ENCODE results near the gene SERTAD1.
"Not testable (repeated sequence)": the region's sequence is repeated elsewhere in the genome, so short reads cannot be mapped to it uniquely, and the experiment has no call there.

Gene SERTAD1

GRCh38 chr19:40445780-40446262, 20.0 kb upstream of the SERTAD1 start:
- no peak overlapping the region for H3K27ac ChIP-seq (ENCODE audit: low read length)
- H3K4me1 ChIP-seq (ENCODE audit: insufficient read depth, low read length), result peaks cover 6% of the 10 kb centered on the region; the same call in 1 of the 2 replicates
- H3K9me3 ChIP-seq (ENCODE audit: insufficient read depth, low read depth, low read length), result no peaks in the 10 kb centered on the region
- H3K9ac ChIP-seq (ENCODE audit: low read depth, low read length), result no peak overlapping the region
- H3K4me3 ChIP-seq (ENCODE audit: low read length), result no peak overlapping the region
- H3K27me3 ChIP-seq (ENCODE audit: insufficient read depth, low read length), result no peaks in the 10 kb centered on the region
- peaks cover 15% of the 10 kb centered on the region for H3K36me3 ChIP-seq (ENCODE audit: insufficient read depth, low read depth, low read length)

DNA sequence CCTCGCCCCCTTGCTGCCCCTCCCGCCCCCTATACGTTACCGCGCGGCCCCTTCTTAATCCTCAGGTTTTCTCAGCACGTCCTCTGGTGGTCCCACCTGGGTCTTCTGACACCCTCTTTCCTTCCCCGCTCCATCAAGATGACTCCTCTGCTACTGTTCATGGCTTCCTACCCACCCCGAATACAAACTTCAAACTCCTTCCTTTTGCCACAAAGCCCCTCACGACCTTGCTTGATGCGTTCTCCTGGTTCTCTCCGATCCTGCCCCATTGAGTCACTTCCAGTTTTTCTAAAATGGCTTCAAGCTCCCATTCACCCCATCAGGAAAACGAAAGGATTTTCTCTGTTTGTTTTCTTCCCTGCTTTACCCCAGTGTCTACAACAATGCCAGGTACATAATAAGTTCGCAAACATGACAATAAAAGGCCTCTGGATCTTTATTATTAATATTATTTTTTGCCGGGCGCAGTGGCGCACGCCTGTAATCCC, 19.1 kb upstream of the SERTAD1 start:
- Histone ChIP-seq H3K27ac (ENCODE audit: low read length) (no peak overlapping the region), H3K4me3 (ENCODE audit: low read length) (peak overlapping the region; percentile 94; the same call in 1 of the 2 replicates), H3K36me3 (ENCODE audit: insufficient read depth, low read depth, low read length) (peaks cover 24% of the 10 kb centered on the region), H3K9me3 (ENCODE audit: insufficient read depth, low read depth, low read length) (no peaks in the 10 kb centered on the region), H3K9ac (ENCODE audit: low read depth, low read length) (peak overlapping the region; percentile 76; the same call in 1 of the 2 replicates), H3K27me3 (ENCODE audit: insufficient read depth, low read length) (no peaks in the 10 kb centered on the region), H3K4me1 (ENCODE audit: insufficient read depth, low read length) (peaks cover 6% of the 10 kb centered on the region; the same call in 1 of the 2 replicates)

DNA sequence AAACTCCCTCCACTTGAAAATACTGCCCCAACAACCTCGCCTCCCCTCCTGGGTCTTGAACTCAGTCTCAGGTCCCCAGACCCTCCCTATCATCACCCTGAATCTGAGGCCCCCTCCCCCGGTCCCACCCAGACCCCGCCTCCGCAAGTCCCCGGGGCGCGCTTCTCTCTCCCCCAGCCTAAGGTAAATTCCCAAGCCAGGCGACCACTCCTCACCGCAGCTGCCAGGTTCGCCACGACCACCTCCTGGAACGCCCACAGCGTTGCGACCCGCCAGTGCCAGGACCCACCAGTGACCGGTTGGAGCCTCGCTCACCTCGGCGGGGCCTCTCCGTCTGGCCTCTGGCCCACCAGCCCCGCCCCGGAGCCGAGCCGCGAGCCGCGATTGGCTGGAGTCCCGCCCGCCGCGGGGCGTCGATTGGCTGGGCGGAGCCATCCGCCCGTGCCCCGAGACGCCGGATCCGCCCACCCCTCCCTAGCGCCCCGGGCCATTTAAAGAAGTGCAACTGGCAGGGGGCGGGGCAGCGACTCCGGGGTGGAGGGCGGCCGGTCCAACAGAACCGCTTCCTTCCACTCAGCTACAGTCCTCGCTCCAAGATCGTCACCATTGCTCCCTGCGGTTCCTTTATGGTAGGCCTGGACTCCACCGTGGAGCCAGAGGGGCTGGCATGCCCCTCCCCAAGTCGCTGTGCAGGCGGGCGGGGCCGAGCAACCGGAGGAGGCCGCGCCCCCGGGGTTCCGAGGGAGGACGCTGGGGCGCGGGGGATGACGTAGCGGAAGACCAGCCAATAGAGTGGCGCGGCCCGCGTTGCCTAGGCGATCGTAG, 18.4 kb upstream of the SERTAD1 start, which contains the start of gene SERTAD3:
SERTAD3 (minus strand) TSS at position 336 of the 825 bp plus-strand sequence. CDS start 2,255 bp downstream, outside the sequence.
- H3K9ac ChIP-seq (ENCODE audit: low read depth, low read length), result peak within 1 kb of the TSS; percentile 97
- peak within 1 kb of the TSS; percentile 97 for H3K27ac ChIP-seq (ENCODE audit: low read length)
- H3K9me3 ChIP-seq (ENCODE audit: insufficient read depth, low read depth, low read length), result no peaks in the 10 kb centered on the region
- peaks cover 24% of the 10 kb centered on the region for H3K36me3 ChIP-seq (ENCODE audit: insufficient read depth, low read depth, low read length)
- peak within 1 kb of the TSS; percentile 94 for H3K4me3 ChIP-seq (ENCODE audit: low read length)
- no peaks in the 10 kb centered on the region for H3K27me3 ChIP-seq (ENCODE audit: insufficient read depth, low read length)
- peaks cover 6% of the 10 kb centered on the region; the same call in 1 of the 2 replicates for H3K4me1 ChIP-seq (ENCODE audit: insufficient read depth, low read length)

DNA sequence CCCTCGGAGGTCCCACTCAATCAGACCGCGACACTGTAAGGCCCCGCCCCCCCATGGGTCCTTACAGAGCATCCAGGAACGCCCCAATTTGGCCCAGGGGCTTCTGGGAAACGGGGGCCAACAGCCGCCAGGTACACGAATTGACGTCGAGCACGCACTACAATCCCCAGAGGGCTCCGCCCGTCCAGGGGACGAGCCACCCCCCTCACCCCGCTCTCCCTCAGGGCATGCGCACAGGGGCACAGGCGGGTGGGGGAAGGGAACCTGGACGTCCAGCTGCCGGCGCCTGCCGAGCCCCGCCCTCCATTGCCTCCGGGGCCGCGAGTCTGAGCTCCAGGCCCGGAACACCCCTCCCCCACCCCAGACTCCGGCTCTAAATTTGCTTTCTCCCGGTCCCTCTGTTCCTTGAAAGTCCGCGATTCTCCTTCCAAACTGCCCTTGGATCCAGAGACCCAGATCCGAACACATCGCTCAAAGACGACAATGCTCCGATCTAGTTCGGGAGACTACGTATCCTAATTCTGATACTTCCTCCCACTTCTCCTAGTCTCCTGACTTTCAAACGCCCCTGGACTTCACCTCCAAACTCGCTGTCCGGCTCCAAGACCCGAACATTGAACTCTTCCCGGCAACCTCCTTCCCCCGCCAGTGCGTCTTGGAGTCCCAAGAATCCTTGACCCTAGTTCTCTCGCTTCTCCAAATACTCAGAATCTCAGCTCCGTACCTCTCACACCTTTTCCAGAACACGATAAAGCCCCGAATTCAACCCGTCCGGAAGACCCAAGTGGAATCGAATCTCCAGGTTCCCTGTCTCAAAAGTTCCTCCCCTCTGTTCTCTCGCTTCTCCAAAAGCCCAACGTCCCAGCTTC, 17.6 kb upstream of the SERTAD1 start:
- peak overlapping the region; percentile 94 for H3K4me3 ChIP-seq (ENCODE audit: low read length)
- peaks cover 6% of the 10 kb centered on the region; the same call in 1 of the 2 replicates for H3K4me1 ChIP-seq (ENCODE audit: insufficient read depth, low read length)
- no peaks in the 10 kb centered on the region for H3K27me3 ChIP-seq (ENCODE audit: insufficient read depth, low read length)
- H3K36me3 ChIP-seq (ENCODE audit: insufficient read depth, low read depth, low read length), result peaks cover 24% of the 10 kb centered on the region
- peak overlapping the region; percentile 97 for H3K27ac ChIP-seq (ENCODE audit: low read length)
- H3K9me3 ChIP-seq (ENCODE audit: insufficient read depth, low read depth, low read length), result no peaks in the 10 kb centered on the region
- H3K9ac ChIP-seq (ENCODE audit: low read depth, low read length), result peak overlapping the region; percentile 97

DNA sequence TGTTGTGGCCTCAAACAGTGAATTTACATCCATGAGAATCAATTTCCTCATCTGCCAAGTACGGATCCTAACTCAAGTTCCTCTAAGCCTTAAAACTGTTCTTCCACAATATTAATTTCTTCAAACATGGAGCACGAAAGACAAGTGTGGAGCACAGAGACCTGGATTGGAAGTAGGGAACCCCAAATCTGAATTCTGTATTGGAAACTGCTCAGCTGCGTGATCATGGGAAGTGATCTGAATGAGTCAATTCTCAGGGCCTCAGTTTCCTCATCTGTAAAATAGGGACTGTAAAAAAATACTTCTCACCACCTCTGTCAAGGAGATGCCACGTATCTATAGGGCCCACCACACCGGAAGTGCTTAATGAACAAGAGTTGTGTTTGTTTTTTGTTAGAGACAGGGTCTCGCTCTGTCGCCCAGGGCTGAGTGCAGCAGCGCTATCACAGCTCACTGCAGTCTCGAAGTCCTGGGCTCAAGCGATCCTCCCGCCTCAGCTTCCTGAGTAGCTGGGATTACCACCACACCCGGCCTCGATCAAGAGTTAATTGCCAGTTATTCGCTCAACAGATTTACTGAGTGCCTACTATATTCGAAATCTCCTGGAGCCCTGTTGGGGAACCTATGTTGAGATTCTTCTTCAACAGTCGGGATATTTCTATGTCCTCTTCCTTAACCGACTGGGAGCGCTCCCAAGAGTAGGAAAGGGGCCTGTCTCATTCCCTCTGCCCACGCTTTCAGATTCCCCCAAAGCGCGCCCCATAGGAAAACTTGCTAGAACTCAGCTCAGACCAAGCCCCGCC, 16.7 kb upstream of the SERTAD1 start:
- Histone ChIP-seq H3K27me3 (ENCODE audit: insufficient read depth, low read length) (no peaks in the 10 kb centered on the region), H3K27ac (ENCODE audit: low read length) (peak overlapping the region; percentile 78), H3K4me1 (ENCODE audit: insufficient read depth, low read length) (peaks cover 6% of the 10 kb centered on the region; the same call in 1 of the 2 replicates), H3K4me3 (ENCODE audit: low read length) (peak overlapping the region; percentile 86), H3K36me3 (ENCODE audit: insufficient read depth, low read depth, low read length) (peaks cover 24% of the 10 kb centered on the region), H3K9me3 (ENCODE audit: insufficient read depth, low read depth, low read length) (no peaks in the 10 kb centered on the region), H3K9ac (ENCODE audit: low read depth, low read length) (peak overlapping the region; percentile 87)

DNA sequence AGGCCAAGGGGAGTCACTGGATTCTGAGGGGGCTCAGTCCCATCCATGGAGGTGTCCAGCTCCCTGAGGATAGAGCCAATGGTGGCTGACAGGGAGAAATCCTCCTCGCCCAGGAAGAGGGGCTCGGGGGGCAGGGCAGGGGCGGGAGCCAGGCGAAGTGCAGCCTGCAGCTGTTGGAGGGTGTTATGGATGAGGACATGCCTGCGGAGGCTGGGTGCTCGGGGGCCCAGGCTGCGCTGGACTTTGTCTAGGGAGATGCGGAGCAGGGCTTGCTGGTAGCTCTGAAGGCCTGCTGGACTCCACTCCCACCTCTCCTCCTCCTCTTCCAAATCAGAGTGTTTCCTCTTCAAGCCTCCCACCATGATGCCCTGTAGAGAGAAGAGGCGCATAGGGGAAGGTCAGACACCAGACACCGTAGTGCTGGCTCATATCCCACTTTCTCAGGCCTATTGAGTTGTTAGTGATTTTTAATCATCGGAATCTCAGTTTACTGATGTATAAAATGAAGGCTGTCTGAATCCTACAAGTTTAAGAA, 16.0 kb upstream of the SERTAD1 start:
- Histone ChIP-seq H3K4me1 (ENCODE audit: insufficient read depth, low read length) (peaks cover 6% of the 10 kb centered on the region; the same call in 1 of the 2 replicates), H3K9me3 (ENCODE audit: insufficient read depth, low read depth, low read length) (no peaks in the 10 kb centered on the region), H3K4me3 (ENCODE audit: low read length) (peak overlapping the region; percentile 86), H3K27ac (ENCODE audit: low read length) (no peak overlapping the region), H3K36me3 (ENCODE audit: insufficient read depth, low read depth, low read length) (peaks cover 24% of the 10 kb centered on the region), H3K27me3 (ENCODE audit: insufficient read depth, low read length) (no peaks in the 10 kb centered on the region), H3K9ac (ENCODE audit: low read depth, low read length) (peak overlapping the region; percentile 87; the same call in 1 of the 2 replicates)

- no peak overlapping the region for H3K27ac ChIP-seq (ENCODE audit: low read length)
- H3K9ac ChIP-seq (ENCODE audit: low read depth, low read length), result no peak overlapping the region
- no peak overlapping the region for H3K4me3 ChIP-seq (ENCODE audit: low read length)
- H3K27me3 ChIP-seq (ENCODE audit: insufficient read depth, low read length), result no peaks in the 10 kb centered on the region
- H3K4me1 ChIP-seq (ENCODE audit: insufficient read depth, low read length), result peaks cover 9% of the 10 kb centered on the region; the same call in 1 of the 2 replicates
- peaks cover 24% of the 10 kb centered on the region for H3K36me3 ChIP-seq (ENCODE audit: insufficient read depth, low read depth, low read length)
- H3K9me3 ChIP-seq (ENCODE audit: insufficient read depth, low read depth, low read length), result no peaks in the 10 kb centered on the region
Observed at GRCh38 chr19:40438284-40438683, 12.5 kb upstream of the SERTAD1 start.

GRCh38 chr19:40433391-40434216, 7.8 kb upstream of the SERTAD1 start:
- H3K36me3 ChIP-seq (ENCODE audit: insufficient read depth, low read depth, low read length), result no peaks in the 10 kb centered on the region
- H3K27ac ChIP-seq (ENCODE audit: low read length), result peak overlapping the region; percentile 89
- peak overlapping the region; percentile 87 for H3K9ac ChIP-seq (ENCODE audit: low read depth, low read length)

DNA sequence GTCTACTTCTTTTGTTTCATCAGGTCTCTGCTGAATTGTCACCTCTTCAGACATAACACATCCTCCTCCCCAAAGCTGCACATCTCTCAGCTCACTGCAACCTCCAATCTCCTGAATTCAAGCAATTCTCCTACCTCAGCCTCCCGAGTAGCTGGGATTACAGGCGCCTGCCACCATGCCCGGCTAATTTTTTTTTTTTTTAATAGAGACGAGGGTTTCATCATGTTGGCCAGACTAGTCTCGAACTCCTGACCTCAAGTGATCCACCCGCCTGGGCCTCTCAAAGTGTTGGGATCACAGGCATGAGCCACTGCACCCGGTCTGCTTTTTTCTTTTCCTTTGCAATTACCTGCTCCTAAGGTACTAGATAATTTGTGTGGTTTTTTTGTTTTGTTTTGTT, 7.0 kb upstream of the SERTAD1 start:
- H3K27ac ChIP-seq (ENCODE audit: low read length), result peak overlapping the region; percentile 89
- H3K4me3 ChIP-seq (ENCODE audit: low read length), result peak overlapping the region; percentile 68; the same call in 1 of the 2 replicates
- not testable (repeated sequence) for H3K4me1 ChIP-seq (ENCODE audit: insufficient read depth, low read length); H3K36me3 ChIP-seq (ENCODE audit: insufficient read depth, low read depth, low read length); H3K9me3 ChIP-seq (ENCODE audit: insufficient read depth, low read depth, low read length); H3K27me3 ChIP-seq (ENCODE audit: insufficient read depth, low read length)
- H3K9ac ChIP-seq (ENCODE audit: low read depth, low read length), result peak overlapping the region; percentile 87; the same call in 1 of the 2 replicates

More at GRCh38 chr19:40433391-40434216, 7.8 kb upstream of the SERTAD1 start:
- Histone ChIP-seq H3K27me3 (ENCODE audit: insufficient read depth, low read length) (no peaks in the 10 kb centered on the region), H3K9me3 (ENCODE audit: insufficient read depth, low read depth, low read length) (no peaks in the 10 kb centered on the region), H3K4me1 (ENCODE audit: insufficient read depth, low read length) (peaks cover 6% of the 10 kb centered on the region; the same call in 1 of the 2 replicates), H3K4me3 (ENCODE audit: low read length) (peak overlapping the region; percentile 68)

DNA sequence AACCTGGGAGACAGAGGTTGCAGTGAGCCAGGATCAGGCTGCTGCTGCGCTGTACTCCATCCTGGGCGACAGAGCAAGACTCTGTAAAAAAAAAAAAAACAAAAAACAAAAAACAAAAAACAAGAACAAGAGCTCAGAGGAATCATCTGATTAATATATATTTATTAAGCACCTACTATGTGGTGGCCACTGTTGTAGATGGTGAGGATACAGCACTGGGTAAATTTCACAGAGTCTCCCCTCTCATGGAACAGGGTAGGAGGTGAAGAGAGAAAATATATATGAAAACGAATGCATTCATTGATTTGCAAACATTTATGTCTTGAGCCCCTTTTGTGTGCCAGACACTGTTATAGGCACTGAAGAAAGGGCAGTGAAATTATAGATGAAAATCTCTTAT, 5.9 kb upstream of the SERTAD1 start:
- peaks cover 6% of the 10 kb centered on the region; the same call in 1 of the 2 replicates for H3K4me1 ChIP-seq (ENCODE audit: insufficient read depth, low read length)
- H3K36me3 ChIP-seq (ENCODE audit: insufficient read depth, low read depth, low read length), result no peaks in the 10 kb centered on the region
- no peak overlapping the region for H3K27ac ChIP-seq (ENCODE audit: low read length)
- H3K9me3 ChIP-seq (ENCODE audit: insufficient read depth, low read depth, low read length), result no peaks in the 10 kb centered on the region
- H3K4me3 ChIP-seq (ENCODE audit: low read length), result no peak overlapping the region
- no peak overlapping the region for H3K9ac ChIP-seq (ENCODE audit: low read depth, low read length)
- no peaks in the 10 kb centered on the region for H3K27me3 ChIP-seq (ENCODE audit: insufficient read depth, low read length)
